Stimulated activated CD8-positive, alpha-beta memory T cell treated with anti-CD3 and anti-CD28 coated beads, Interleukin-12 subunit alpha, Interleukin-12 subunit beta, amount 100 ng/mL, for 24 hours (primary cell): Measurements from ENCODE around the gene KIF5C.

ENCODE experiments used
- DNase-seq: peaks from one replicate; pipeline ENCODE4 v3.0.0-alpha.2; 2020; ENCODE audit errors: extremely low read depth

KIF5C gene

DNA sequence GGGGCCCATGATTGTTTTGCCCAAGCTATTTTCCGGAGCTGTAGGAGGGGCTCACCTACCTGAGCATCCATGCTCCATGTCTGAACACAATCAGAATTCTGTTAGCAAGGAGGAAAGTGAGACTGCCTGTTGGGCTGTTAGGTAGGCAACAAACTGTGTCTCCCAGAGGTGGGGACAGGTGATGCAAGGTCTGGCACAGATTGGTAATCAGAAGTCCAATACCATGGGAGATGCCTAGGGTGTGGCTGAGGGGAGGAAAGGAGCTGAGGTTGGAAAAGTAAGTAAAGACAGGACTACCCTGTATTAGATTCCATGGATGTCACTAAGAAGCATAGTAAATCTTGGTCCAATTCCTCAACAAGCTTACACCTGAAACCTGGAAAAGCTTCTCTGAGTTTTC lies 166.5 kb downstream of the KIF5C start:
- no peak for DNase-seq

DNA sequence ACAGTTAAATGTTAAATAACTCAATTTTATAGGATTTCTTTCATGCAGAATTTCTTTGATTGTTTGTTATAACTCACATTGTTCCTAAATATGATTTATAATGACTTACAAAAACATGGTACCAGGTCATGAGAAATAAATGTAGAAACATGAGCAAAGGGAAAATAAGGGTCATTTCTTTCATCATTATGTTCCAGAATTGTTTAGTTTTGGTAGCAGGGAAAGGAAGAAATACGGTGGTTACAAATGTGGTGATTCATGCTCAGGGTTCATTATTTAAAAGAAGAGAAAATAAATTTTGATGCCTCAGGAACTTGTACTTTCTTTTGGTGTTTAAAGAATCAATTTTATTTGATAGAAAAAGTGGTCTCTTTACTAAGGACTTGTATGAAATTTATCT lies 167.9 kb downstream of the KIF5C start:
- no peak for DNase-seq

DNA sequence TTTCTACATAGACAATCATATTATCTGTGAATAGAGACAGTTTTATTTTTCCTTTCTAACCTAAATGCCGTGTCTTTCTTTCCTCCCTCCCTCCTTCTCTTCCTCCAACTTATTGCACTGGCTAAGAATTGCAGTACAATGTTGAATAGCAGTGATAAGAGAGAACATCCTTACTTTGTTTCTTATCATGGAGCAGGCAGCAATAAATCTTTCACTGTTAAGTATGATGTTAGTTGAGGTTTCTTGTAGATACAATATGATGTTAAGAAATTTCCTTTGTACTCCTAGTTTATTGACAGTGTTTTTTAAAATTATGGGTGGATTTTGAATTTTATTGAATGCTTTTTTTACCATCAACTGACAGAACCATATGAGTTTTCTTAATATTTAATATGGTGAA lies 169.5 kb downstream of the KIF5C start:
- DNase-seq, result no peak

DNA sequence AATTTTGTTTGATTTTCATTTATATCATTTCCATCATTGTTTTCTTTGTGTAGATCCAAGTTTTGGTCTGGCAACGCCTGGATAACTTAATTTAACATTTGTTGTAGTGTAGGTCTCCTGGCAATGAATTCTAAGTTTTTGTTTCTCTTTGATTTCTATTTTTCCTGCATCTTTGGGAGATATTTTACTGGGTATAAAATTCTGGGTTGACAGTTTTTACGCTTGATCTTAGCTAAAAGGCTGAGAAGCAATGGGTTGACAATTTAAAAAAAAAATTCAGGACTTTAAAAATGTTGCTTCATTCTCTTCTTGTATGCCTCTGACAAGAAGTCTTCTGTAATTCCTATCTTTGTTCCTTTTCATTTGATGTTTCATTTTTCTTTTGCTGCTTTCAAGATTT lies 172.1 kb downstream of the KIF5C start:
- DNase-seq, result no peak

DNA sequence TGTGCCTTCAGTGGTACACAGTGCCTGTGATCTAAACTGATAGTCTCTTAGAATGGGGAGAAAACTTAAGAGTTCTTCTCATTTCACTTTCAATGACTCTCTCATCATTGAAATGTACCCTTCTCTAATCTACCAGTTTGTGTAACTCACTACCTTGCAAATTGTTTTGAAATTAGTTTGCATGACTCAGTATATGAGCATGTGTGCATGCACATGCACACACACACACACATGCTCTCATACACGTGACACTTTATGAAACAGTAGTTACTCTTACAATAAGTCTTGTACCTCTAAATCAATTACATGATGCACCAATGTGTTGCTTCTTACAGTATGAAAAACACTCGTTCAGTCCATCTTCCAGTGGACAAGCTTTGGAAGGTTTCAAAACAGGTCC lies 174.1 kb downstream of the KIF5C start:
- DNase-seq, result no peak

DNA sequence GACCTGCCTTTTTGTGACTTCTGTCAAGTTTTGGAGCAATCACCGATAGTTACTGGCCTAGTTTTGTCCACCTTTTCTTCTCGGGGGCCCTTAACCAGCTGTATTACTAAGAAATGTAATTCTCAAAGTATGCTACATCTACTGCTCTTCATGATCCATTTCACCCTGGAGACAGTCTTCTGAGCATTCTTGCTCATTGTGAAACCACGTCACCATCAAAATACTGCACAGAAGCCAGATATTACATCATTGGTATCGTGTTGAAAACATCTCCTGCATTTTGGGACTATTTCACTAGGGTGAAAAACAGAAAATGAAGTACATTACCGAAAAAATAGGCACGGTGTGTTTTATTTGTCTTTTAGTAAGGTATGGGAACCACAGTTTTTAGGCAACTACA lies 175.2 kb downstream of the KIF5C start:
- DNase-seq, result no peak

DNA sequence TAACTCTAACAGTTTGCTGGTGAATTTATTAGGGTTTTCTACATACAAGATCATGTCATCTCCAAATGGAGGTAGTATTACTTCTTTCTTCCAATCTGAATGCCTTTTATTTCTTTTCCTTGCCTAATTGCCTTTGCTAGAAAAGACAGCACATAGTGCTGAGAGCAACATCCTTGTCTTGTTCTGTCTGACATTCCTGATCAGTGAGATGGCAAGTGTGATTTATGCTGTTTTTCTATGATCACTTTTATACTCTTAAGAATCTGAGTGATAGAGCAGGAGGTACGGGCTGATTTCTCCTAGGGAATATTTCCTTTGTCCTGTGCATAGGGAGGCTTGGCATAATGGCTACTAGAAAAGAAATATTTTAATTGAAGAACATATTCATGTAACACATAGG lies 180.7 kb downstream of the KIF5C start:
- DNase-seq, result no peak

DNA sequence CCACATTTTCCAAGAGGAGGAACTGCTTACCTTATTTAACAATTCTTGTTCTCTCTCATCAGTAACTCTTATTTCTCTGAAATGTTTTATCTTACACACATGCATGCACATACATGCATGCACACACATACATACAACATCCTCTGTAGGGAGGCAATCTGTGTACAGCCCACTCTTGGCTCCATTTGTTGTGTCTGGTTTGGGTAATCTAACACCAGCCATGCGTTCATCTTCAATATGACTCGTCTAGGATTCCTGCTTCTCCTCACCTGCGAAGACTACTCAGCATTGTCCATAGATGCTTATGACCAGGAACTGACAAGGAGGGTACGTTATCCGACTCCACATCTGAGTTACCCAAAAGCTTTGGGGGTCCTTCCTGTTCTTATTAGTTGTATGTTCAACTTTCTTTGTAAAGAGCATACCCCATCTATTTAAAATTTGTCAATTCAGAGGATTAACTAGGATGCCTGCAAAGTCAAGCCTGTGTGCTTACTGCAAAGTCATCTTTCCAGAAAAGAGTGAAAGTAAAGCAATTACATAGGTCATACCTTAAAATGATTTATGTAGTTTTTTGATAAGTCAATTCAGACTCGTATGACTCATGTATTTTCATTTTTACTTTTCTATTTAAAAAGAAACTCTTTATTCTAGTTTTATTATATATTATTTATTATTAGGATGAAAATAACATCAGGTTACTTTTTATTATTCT lies 181.7 kb downstream of the KIF5C start:
- DNase-seq, result no peak

DNA sequence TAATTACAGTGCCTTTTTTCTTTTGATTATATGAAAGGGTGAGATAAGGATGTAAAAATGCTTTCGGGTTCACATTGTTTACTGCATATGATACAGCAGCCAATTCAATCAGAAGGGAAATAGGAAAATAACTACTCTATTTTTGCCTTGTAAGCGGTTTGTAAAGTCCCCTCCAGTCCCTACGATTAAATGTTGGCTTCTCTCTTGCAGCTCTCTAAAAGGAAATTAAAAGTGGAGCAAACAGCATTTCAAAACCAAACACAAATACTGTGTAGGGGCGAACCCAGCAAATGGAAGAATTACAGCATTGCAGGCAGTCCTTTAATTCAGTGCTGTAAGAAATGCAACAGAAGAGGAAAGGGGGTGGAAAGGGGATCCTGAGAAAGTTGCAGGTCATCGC lies 182.4 kb downstream of the KIF5C start:
- DNase-seq, result no peak

DNA sequence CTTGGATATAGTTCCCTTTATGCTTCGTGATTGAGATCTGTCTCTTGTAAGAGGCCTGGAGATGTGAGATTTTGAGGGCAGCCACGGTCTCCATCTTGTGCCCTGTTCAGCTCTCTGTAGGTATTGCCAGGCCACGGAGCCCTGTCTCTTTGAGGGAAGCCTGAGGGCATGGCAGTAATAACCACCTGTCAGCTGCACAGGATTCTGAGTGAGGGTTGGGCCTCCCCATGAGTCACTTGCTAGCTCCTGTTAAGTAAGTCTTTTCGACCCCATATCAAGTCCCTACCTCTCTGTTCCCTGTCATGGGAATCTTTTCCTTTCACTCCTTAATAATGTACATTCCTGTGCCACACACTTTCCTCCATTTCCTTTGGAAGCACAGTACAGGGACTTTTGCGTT lies 183.9 kb downstream of the KIF5C start:
- no peak for DNase-seq

DNA sequence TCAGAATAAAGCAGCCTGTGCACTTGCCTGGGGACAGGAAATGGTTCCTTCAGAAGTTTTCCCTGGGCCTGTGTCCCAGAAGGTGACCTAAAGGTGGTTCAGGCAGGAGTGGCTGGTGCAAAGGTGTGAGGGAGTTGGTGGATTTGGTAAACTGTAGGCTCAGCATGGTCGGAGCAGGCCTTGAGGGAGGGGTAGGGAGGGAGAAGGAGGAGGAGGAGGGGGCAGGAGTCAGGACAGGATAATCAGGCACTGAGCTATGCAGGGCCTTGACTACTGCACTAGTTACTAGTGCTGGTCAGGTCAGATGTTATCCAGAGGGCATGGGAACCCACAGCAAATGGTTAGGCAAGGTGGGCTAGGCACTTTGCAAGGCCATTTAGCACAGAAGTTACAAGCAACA lies 184.8 kb downstream of the KIF5C start:
- no peak for DNase-seq

DNA sequence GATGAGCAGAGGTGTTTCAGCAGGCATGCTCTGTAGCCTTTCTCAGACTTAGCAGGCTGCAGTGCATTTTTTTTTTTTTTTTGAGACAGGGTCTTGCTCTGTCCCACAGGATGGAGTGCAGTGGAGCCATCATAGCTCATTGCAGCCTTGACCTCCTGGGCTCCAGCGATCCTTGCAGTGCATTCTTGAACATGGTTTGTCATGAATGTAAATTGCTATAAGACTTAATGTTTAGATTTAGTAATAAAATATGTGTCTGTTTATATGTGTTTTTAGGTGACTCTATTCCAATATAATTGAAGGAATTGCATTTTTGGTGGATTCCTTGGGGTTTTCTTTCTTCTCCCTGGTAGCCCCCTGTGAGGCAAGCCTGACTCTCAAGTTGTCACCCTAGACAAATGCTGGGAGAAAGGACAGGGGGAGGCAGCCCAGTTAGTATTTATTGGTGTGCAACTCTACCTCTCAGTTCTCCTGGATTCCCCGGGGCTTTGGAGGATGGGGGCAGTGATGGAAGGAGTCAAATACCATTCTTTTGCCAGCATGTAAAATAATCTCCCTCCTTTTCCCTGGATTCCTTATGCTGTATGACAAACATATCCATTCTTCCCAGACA lies 186.2 kb downstream of the KIF5C start:
- no peak for DNase-seq

DNA sequence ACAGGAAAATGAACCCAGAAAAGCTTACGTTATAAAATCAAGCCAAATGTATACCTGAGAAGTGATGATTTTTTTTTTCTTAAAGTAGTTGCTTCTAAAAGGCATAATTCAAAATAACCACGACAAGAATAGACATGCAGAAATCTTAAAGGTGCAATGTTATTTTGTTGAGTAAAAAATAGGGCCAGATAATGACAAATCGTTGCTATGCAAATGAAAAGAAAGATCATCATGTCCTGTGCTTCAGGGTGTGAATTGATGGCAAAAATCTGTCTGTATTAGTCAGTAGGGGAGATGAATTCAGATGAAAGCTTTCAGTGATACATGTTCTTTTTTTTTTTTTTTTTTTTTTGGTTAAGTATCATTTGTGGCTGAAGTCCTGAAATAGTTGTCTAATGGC lies 187.5 kb downstream of the KIF5C start:
- DNase-seq, result no peak

DNA sequence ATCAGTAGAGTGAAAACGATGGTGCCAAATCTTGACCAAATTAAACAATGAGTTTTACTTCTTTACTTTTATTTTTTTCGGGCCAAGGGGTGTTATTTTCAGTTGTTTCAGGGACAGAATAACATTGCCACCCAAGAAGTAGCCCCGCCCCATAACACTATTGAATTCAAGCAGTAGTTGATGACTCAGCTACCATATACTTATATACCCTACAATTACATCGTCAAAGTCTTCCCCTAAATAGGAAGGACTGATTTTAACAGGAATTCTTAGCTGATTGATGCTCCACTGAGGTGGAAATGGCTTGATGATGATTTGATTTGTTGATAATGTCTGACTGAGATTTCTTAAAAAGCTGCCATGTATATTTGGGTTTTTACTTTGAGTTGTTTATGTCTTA lies 188.2 kb downstream of the KIF5C start:
- DNase-seq, result no peak

DNA sequence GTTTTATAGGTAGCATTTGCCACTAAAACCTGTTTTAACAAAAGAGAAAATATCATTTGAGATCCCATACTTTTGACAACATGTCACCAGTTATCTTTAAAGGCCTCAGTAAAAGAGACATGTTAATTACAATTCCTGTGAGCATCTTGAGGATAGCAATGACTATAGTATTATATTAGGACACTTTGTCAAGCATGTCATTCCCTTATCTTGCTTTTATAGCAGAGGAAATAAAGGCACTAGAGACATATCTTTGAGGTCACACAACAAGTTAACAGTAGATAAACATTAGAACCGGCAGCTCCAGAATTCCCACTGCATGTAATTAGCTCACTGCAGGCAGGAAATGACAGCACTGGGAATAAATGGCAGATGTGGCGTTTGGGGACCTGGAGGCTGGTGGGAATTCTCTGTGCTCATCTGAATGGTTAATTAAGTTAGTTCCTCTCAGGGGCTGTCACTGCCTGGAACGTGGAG lies 189.4 kb downstream of the KIF5C start:
- no peak for DNase-seq

DNA sequence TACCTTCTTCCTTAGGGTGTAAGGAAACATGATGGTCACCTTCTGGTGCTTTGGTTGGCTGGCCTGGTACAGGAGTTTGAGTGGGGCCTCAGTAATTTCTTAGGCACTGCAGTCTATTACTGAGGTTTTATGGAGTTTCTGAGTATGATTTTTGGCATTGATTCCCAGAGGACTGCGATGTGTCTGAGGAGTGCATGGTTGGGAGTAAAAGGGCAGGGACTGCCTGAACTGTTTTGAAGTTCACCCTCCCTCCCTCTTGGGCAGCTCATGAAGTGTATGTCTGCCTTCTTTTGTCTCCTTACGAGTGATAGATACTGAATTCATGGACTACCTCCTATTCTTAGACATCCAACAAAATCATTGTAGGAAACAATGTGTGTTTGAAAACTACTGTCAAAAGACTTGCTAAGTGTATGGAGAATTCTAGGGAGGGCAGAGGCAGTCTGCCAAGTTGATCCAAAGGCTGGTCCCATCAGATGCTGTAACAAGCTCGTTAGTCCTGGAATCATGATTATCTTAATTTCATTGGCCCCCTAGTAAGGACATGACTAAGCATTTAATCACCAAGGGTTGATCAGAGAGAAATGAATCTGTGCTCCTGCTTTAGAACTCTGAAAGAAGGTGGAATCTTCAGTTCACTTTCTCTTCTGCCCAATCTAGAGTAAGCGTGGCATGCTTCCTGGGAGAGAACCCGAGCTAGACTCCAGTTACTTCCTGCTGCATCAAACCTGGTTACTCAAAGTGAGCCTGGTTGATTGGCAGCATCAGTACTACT lies 190.0 kb downstream of the KIF5C start:
- DNase-seq, result no peak

DNA sequence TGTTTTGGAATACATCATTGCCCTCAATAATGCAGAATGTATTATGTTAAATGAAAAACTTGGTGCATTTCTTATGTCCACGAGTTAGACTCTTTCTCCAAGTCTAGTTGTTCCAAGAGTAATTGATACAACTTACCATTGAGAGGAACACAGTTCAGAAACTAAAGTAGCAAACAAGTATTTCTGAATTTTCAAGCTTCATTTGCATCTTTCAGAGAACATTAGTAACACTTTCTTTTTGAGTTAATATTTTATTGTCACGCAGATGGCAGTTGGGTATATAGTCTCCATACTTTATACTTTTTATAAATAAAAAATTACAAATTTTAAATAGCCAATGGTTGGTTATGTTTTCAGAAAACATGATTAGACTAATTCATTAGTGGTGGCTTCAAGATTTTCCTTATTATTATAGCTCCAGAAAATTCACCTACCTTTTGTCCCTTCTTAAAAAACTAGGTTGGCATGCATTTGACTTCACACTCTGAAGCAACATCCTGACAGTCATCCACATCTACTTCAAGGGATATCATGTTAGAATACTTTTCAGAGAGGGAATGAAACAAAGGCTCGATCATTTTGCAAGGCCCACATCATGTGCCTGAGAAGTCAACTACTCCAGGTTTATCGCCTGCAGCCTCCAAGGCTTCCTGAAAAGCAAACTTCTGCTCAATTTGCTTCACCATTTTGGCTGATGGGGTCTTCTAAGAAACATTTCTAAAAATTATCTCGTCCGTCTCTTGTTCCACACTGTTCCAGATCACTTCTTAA lies 193.4 kb downstream of the KIF5C start:
- DNase-seq, result no peak

DNA sequence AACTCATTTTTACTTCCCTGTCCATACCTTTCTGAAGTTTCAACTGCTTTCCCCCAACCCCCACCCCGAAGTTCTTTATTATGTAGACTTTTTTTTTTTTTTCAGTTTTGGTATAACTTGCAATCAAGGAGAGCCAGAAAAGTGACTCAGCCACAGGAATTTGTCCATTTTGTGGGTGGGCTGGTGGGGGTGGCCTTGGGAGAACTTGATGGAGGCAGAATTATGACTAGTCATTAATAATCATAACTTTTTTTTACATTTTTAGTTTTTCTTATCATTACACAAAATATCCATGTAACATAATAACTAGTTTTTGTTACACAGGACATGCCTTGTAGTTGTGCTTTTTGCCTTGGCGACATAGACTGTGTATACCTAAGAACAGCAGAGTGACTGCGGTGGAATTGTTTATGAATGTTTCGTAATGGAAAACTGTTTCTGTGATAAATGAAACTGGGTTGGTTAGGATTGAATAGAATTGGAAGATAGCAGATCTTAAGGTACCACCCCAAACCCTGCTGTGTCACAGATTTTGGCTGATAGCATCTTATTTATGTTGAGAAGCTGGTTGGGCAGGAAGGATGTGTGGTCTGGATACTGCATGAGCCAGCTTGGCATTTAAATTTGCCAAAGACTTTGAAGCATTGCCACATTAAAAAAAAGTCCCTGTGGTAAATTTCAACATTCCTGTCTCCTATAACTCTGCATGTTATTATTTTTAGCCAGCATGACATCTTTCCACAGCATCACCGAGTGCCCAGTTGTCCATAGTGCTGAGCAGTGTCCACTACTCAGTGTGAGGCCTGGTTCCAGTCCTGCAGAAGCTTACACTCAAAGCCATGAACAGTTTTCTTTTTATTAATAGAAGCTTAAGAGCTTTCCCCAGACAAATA lies 194.2 kb downstream of the KIF5C start:
- no peak for DNase-seq

DNA sequence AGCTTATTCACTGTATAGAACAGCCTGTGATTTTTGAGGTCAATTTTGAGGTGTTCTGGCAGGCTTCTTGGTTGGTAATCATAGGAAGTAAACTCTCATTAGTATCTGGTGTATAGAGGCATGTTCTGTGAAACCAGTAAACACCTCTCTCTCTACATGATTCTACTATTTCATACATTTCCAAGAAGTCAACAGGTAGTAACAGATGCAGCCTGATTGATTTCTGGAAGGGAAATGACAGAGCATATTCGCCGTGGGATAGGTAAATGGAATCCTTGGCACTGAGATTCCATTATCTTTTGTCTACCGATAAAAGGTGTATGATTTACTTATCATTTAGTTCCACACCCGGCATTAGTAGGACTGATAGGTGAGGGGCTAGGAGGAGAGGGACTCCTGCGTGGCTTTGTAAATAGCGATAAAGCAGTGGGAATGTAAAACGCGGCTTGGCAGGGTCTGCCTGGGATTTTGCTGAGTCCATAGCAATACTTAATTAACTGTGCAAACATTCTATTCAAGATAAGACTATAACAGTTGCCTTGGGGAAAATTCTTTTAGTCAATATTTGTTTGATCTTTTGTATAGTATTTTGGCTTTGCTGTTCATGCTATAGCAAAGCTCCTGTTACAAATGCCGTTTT lies 195.8 kb downstream of the KIF5C start:
- no peak for DNase-seq

DNA sequence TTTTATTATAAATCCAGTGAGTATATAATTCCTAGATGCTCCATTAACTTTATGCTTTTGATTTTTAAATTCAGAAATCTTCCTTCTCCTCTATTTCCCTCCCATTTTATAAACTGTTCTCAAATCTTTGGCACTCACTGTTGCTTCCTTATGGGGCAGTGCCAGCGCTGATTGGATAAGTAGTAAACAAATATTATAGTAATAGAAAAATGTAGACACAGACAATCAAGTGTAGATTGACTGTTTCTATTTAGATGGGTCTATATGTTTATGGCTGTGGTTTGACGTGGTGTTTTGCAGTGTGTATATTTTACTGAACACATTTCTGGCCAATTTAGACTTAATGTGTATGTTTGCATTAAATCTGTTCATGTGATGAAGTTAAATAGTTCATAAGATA lies 200.1 kb downstream of the KIF5C start:
- DNase-seq, result no peak

DNA sequence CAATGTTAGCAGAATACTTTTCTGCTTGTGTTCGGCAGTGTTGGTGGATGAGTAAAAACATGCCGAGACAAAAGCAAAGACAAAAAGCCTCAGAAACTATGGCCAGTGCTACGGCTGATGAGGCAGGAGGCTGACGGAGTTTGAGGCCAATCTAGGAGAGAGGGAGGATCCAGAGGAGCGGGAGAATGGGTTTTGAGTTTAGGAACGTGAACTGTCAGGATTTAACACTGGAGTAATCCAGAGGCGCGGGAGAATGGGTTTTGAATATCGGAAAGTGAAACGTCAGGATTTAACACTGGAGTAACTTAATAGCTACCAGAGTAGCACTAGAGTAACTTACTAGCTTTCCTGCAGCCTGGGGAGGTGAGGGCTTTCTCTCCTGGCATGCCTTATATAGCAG lies 200.8 kb downstream of the KIF5C start:
- DNase-seq, result no peak
